HFF-Myc (cell line): Measurements from ENCODE around the gene SHB.

ENCODE experiments used
- DNase-seq: peaks from one replicate; pipeline ENCODE4 v3.0.0-alpha.2; 2011; ENCODE audit warnings: low read depth; ENCODE audit errors: extremely low read depth
- H3K4me3 ChIP-seq: replicated peaks from 2 replicates; pipeline ENCODE4 v1.5.1; 2011; ENCODE audit warnings: low read depth, mild to moderate bottlenecking, control low read depth, low read length
- CTCF ChIP-seq: IDR thresholded peaks from 2 replicates; pipeline ENCODE4 v1.5.1; 2012; ENCODE audit warnings: mild to moderate bottlenecking, low read depth, low read length, control low read depth; ENCODE audit errors: missing control alignments

Gene SHB

GRCh38 chr9:37977851-37978480, 91.1 kb downstream of the SHB start:
- no peak for DNase-seq
- TF ChIP-seq CTCF, result no peak

GRCh38 chr9:37976714-37977477, 92.1 kb downstream of the SHB start:
- DNase-seq, result no peak
- no peak for TF ChIP-seq CTCF
- no peak overlapping the region for H3K4me3 ChIP-seq

More at GRCh38 chr9:37977851-37978480, 91.1 kb downstream of the SHB start:
- H3K4me3 ChIP-seq, result no peak overlapping the region

- H3K4me3 ChIP-seq, result no peak overlapping the region
- no peak for DNase-seq
- no peak for TF ChIP-seq CTCF
Observed at GRCh38 chr9:37975639-37976038, 93.4 kb downstream of the SHB start.

- no peak for DNase-seq
- no peak for TF ChIP-seq CTCF
- no peak overlapping the region for H3K4me3 ChIP-seq
Observed at GRCh38 chr9:37974506-37975173, 94.4 kb downstream of the SHB start.

- TF ChIP-seq CTCF, result no peak
- no peak overlapping the region for H3K4me3 ChIP-seq
- no peak for DNase-seq
Observed at GRCh38 chr9:37972351-37972848, 96.6 kb downstream of the SHB start.

- H3K4me3 ChIP-seq, result no peak overlapping the region
- no peak for TF ChIP-seq CTCF
- no peak for DNase-seq
Observed at GRCh38 chr9:37971691-37972090, 97.3 kb downstream of the SHB start.
